Thyroid gland (tissue), 4 donors: ENCODE measurements around the gene DCTN3. TPM values are rescaled to one million over a fixed set of nuclear protein-coding genes. Genes with fewer than 3 reads are reported as not detected.

Source experiments
- DNase-seq, 2 donors: peaks; one replicate each; pipeline ENCODE4 v3.0.0-alpha.2; 2019
- H3K27ac ChIP-seq, 3 donors: fragments of 200-600 bp; sonication (generic); 1 replicate in 2 of 3; 2 replicates in 1 of 3; pipeline ENCODE4 v1.5.1; 2016 to 2019; ENCODE audit warnings: mild to moderate bottlenecking in 1 of 3, moderate library complexity in 1 of 3
- H3K27me3 ChIP-seq: fragments of 200-600 bp; sonication (generic); one replicate; pipeline ENCODE4 v1.5.1; 2019
- H3K36me3 ChIP-seq, 2 donors: fragments of 200-600 bp; sonication (generic); one replicate each; pipeline ENCODE4 v1.5.1; 2016 to 2019
- H3K4me1 ChIP-seq, 2 donors: fragments of 200-600 bp; sonication (generic); one replicate each; pipeline ENCODE4 v1.5.1; 2017 to 2019
- H3K4me3 ChIP-seq, 3 donors: fragments of 200-600 bp; sonication (generic); replicated peaks in 1 of 3; 1 replicate in 2 of 3; 2 replicates in 1 of 3; pipeline ENCODE4 v1.5.1; 2016; ENCODE audit warnings: mild to moderate bottlenecking in 1 of 3
- H3K9me3 ChIP-seq: fragments of 200-600 bp; sonication (generic); one replicate; pipeline ENCODE4 v1.5.1; 2017
- CTCF ChIP-seq, 6 experiments: fragments of 200-600 bp in 3 of 6; fragments of 450-650 bp in 3 of 6; sonication (generic) in 3 of 6; IDR thresholded peaks; one replicate each; pipeline ENCODE4 v1.5.1; 2016 to 2019; ENCODE audit warnings: antibody characterized with exemption in 6 of 6, mild to moderate bottlenecking in 2 of 6, inconsistent platforms in 1 of 6, moderate library complexity in 1 of 6
- POLR2A ChIP-seq, 2 donors: fragments of 450-650 bp; IDR thresholded peaks; one replicate each; pipeline ENCODE4 v1.6.1; 2017; ENCODE audit warnings: antibody characterized with exemption in 2 of 2, mild to moderate bottlenecking in 2 of 2, moderate library complexity in 1 of 2
- WGBS, 2 donors: methylation state at CpG; one replicate each; pipeline ENCODE4 v1.1.5; 2017; 5-methylcytosine and 5-hydroxymethylcytosine counted together
- intact Hi-C: fragments of 100-400 bp; cut with DNase I; formaldehyde crosslinking; loops from one replicate; pipeline ENCODE4 v1.15.1; 2023
- total RNA-seq, 4 donors: library from RNA; depleted of rRNA; stranded (reverse); fragments of >200 nt; gene quantifications; one replicate each; pipeline ENCODE4 v1.2.3, GENCODE V29; 2016

DCTN3 gene
- total RNA-seq, 4 donors from 2014 or later = 54.6 to 140 (median 89.2) TPM

GRCh38 chr9:34638138-34638445 is 17.8 kb upstream of the DCTN3 start:
- WGBS, 2 donors = 22 to 26% methylated on average over 6 to 7 of the region's 7 CpGs
- no peaks in the 10 kb centered on the region for H3K27me3 ChIP-seq
- no peak for DNase-seq
- H3K27ac ChIP-seq = peak overlapping the region; percentile 72 to 87 (median 76)
- no peak for TF ChIP-seq CTCF (IDR thresholded peaks at IDR 0.05)
- TF ChIP-seq POLR2A (IDR thresholded peaks at IDR 0.05) = no peak
- intact Hi-C loops = loop anchor here (10.0 kb wide), 1 partner anchor 67 kb away; no protein-coding TSS in a partner anchor
- peaks cover 16 to 18% of the 10 kb centered on the region in 2 donors for H3K4me1 ChIP-seq
- peak overlapping the region; percentile 18 to 59 (median 23) for H3K4me3 ChIP-seq
- no peaks in the 10 kb centered on the region for H3K9me3 ChIP-seq
- no peaks in the 10 kb centered on the region for H3K36me3 ChIP-seq

GRCh38 chr9:34637356-34638137 is 17.3 kb upstream of the DCTN3 start, which contains the start of gene SIGMAR1:
TSS of gene SIGMAR1 (minus strand) at chr9:34637787. CDS start at chr9:34637697, 90 bp downstream.
- no peaks in the 10 kb centered on the region for H3K9me3 ChIP-seq
- H3K27me3 ChIP-seq = no peaks in the 10 kb centered on the region
- H3K27ac ChIP-seq = peak within 1 kb of the TSS; percentile 72 to 87 (median 76)
- peak; percentile 93 to 94 for DNase-seq
- WGBS, 2 donors = 1% methylated on average over 21 to 32 of the region's 74 CpGs
- intact Hi-C loops = loop anchor here (10.0 kb wide), 1 partner anchor 67 kb away; no protein-coding TSS in a partner anchor
- TF ChIP-seq CTCF (IDR thresholded peaks at IDR 0.05) = no peak
- peak; percentile 34 to 88 for TF ChIP-seq POLR2A (IDR thresholded peaks at IDR 0.05)
- peak within 1 kb of the TSS; percentile 18 to 59 (median 23) for H3K4me3 ChIP-seq
- no peaks in the 10 kb centered on the region for H3K36me3 ChIP-seq
- peaks cover 16 to 18% of the 10 kb centered on the region in 2 donors for H3K4me1 ChIP-seq

GRCh38 chr9:34636791-34637355 is 16.6 kb upstream of the DCTN3 start:
- 13 to 21% methylated on average over 3 to 4 of the region's 23 CpGs for WGBS, 2 donors
- Histone ChIP-seq H3K9me3 (no peaks in the 10 kb centered on the region), H3K27me3 (no peaks in the 10 kb centered on the region), H3K4me1 (peaks cover 16 to 18% of the 10 kb centered on the region in 2 donors), H3K4me3 (peak overlapping the region; percentile 18 to 59 (median 23)), H3K36me3 (no peaks in the 10 kb centered on the region), H3K27ac (peak overlapping the region in 2 of 3 donors; percentile 72 to 87)
- peak; percentile 49 to 60 for DNase-seq
- intact Hi-C loops = loop anchor here (10.0 kb wide), 1 partner anchor 68 kb away; no protein-coding TSS in a partner anchor
- no peak for TF ChIP-seq CTCF (IDR thresholded peaks at IDR 0.05)

- no peak overlapping the region for H3K27ac ChIP-seq
- intact Hi-C loops = loop anchor here (10.0 kb wide), 1 partner anchor 69 kb away; no protein-coding TSS in a partner anchor
- H3K27me3 ChIP-seq = no peaks in the 10 kb centered on the region
- 96% methylated on average over 14 of the region's 14 CpGs for WGBS, 2 donors
- no peaks in the 10 kb centered on the region for H3K36me3 ChIP-seq
- no peak overlapping the region for H3K4me3 ChIP-seq
- H3K9me3 ChIP-seq = no peaks in the 10 kb centered on the region
- no peak for DNase-seq
- H3K4me1 ChIP-seq = peaks cover 16 to 18% of the 10 kb centered on the region in 2 donors
- TF ChIP-seq CTCF (IDR thresholded peaks at IDR 0.05) = no peak
- TF ChIP-seq POLR2A (IDR thresholded peaks at IDR 0.05) = no peak
These were observed 15.3 kb upstream of the DCTN3 start for GRCh38 chr9:34635556-34635955.
